PC-3 (cell line): ENCODE measurements around the gene KCTD10. TPM values are rescaled to one million over a fixed set of nuclear protein-coding genes. Genes with fewer than 3 reads are reported as not detected.

Experiments used
- ATAC-seq: fragments of 200-7000 bp; cut with Tn5 transposase; 2 replicates; pipeline ENCODE4 v1.9.1; 2020; ENCODE audit warnings: mild to moderate bottlenecking, moderate library complexity
- BruUV-seq: library from RNA; stranded (reverse); fragments of 400-500 nt; replicated peaks from 2 replicates; lab custom pipeline; 2021; lab: Mats Ljungman, UMichigan
- CTCF ChIA-PET: fragments of 300-600 bp; sonication (Branson Sonifier 250); formaldehyde crosslinking; loops from one replicate; lab custom pipeline; 2022; ENCODE audit warnings: antibody characterized with exemption; lab: Charles Lee
- POLR2A ChIA-PET: fragments of 300-600 bp; sonication (Branson Sonifier 250); formaldehyde crosslinking; loops from one replicate; lab custom pipeline; 2022; ENCODE audit warnings: antibody characterized with exemption; ENCODE audit not compliant: unreplicated experiment; lab: Charles Lee
- DNase-seq: peaks from one replicate; pipeline ENCODE4 v3.0.0-alpha.2; 2015
- H2AFZ ChIP-seq: fragments of 300-600 bp; sonication (generic); 2 replicates; pipeline ENCODE4 v1.6.0; 2016; ENCODE audit warnings: antibody characterized with exemption, low read length
- H3F3A ChIP-seq: fragments of 300-600 bp; sonication (generic); one replicate; pipeline ENCODE4 v1.6.0; 2017; ENCODE audit warnings: antibody characterized with exemption, low read length, control low read depth, mild to moderate bottlenecking; ENCODE audit not compliant: unreplicated experiment
- H3K27ac ChIP-seq: fragments of 300-600 bp; sonication (generic); 2 replicates; pipeline ENCODE4 v1.5.1; 2016; ENCODE audit warnings: mild to moderate bottlenecking, low read length
- H3K27me3 ChIP-seq: fragments of 300-600 bp; sonication (generic); 2 replicates; pipeline ENCODE4 v1.6.1; 2016; ENCODE audit warnings: low read length, mixed read lengths
- H3K36me3 ChIP-seq: fragments of 300-600 bp; sonication (generic); 2 replicates; pipeline ENCODE4 v1.6.1; 2016; ENCODE audit warnings: low read depth, mixed run types, low read length, mixed read lengths
- H3K4me1 ChIP-seq: fragments of 300-600 bp; sonication (generic); 2 replicates; pipeline ENCODE4 v1.5.1; 2016; ENCODE audit warnings: low read length; ENCODE audit not compliant: insufficient read depth
- H3K4me2 ChIP-seq: fragments of 300-600 bp; sonication (generic); 2 replicates; pipeline ENCODE4 v1.6.0; 2016; ENCODE audit warnings: low read length
- H3K4me3 ChIP-seq: fragments of 300-600 bp; sonication (generic); 2 replicates; pipeline ENCODE4 v1.5.1; 2016; ENCODE audit warnings: mild to moderate bottlenecking, low read length, mixed read lengths
- H3K79me2 ChIP-seq: fragments of 300-600 bp; sonication (generic); 2 replicates; pipeline ENCODE4 v1.6.1; 2017; ENCODE audit warnings: low read length, mixed read lengths
- H3K9ac ChIP-seq: fragments of 300-600 bp; sonication (generic); 2 replicates; pipeline ENCODE4 v1.6.0; 2016; ENCODE audit warnings: mild to moderate bottlenecking, low read length
- H3K9me2 ChIP-seq: fragments of 300-600 bp; sonication (generic); replicated peaks from 2 replicates; pipeline ENCODE4 v1.6.1; 2016; ENCODE audit warnings: mixed run types, low read length, mixed read lengths
- H3K9me3 ChIP-seq: fragments of 300-600 bp; sonication (generic); 2 replicates; pipeline ENCODE4 v1.6.1; 2016; ENCODE audit warnings: low read length, mixed read lengths
- H4K20me1 ChIP-seq: fragments of 300-600 bp; sonication (generic); 2 replicates; pipeline ENCODE4 v1.6.1; 2016; ENCODE audit warnings: low read length, mixed read lengths
- CTCF ChIP-seq: fragments of 300-600 bp; sonication (generic); conservative IDR thresholded peaks from 2 replicates; pipeline ENCODE4 v1.5.1; 2017; ENCODE audit warnings: antibody characterized with exemption, low read depth, mild to moderate bottlenecking, low read length
- EZH2 ChIP-seq: fragments of 300-600 bp; sonication (generic); IDR thresholded peaks from one replicate; pipeline ENCODE4 v1.6.1; 2017; ENCODE audit warnings: antibody characterized with exemption, mild to moderate bottlenecking, low read length; ENCODE audit not compliant: unreplicated experiment
- EZH2phosphoT487 ChIP-seq: fragments of 300-600 bp; sonication (generic); IDR thresholded peaks from 2 replicates; pipeline ENCODE4 v1.6.1; 2018; ENCODE audit warnings: mild to moderate bottlenecking, antibody characterized with exemption, low read length, borderline replicate concordance
- intact Hi-C: fragments of 100-400 bp; cut with micrococcal nuclease; formaldehyde crosslinking; loops from 2 replicates; pipeline ENCODE4 v1.9.0; 2023
- total RNA-seq: library from RNA; depleted of rRNA; stranded (reverse); fragments of >200 nt; gene quantifications from 2 replicates; pipeline ENCODE4 v1.2.3, GENCODE V29; 2014

Gene KCTD10
- total RNA-seq, 1 experiment from 2014 or later, result 42.3 TPM

- DNase-seq, result no peak
- peaks cover 23% of the 10 kb centered on the region for H3K4me1 ChIP-seq
- POLR2A ChIA-PET, result interaction anchor here (0.6 kb wide), 1 partner anchor 1114 kb away, joined by 19 read pairs; no protein-coding TSS in a partner anchor
- H3K79me2 ChIP-seq, result 0 out of 2 replicates have a peak, but pooled peaks cover 7% of the 10 kb centered on the region
- H3K27me3 ChIP-seq, result no peaks in the 10 kb centered on the region
- H3K27ac ChIP-seq, result no peak overlapping the region
- CTCF ChIA-PET, result interaction anchor here (1.0 kb wide), 1 partner anchor 21 kb away, joined by 4 read pairs; no protein-coding TSS in a partner anchor
- intact Hi-C loops, result no loop called here
- no peaks in the 10 kb centered on the region for H3K9me3 ChIP-seq
- H3K9ac ChIP-seq, result no peak overlapping the region
- no peaks in the 10 kb centered on the region for H4K20me1 ChIP-seq
- H3K9me2 ChIP-seq, result no peaks in the 10 kb centered on the region
- no TSS peak for BruUV-seq
- TF ChIP-seq EZH2phosphoT487 (no peak), CTCF (no peak), EZH2 (no peak)
- no peaks in the 10 kb centered on the region for H3F3A ChIP-seq
- no peak overlapping the region for H3K4me2 ChIP-seq
- no peak overlapping the region for H3K4me3 ChIP-seq
- H2AFZ ChIP-seq, result no peak overlapping the region
- ATAC-seq, result no peak
- peaks cover 48% of the 10 kb centered on the region for H3K36me3 ChIP-seq
Measured at GRCh38 chr12:109448707-109449390, 28.3 kb downstream of the KCTD10 start.

- no peaks in the 10 kb centered on the region for H3K27me3 ChIP-seq
- H3K36me3 ChIP-seq, result peaks cover 43% of the 10 kb centered on the region
- ChIA-PET CTCF (interaction anchor here (1.0 kb wide), 1 partner anchor 20 kb away, joined by 4 read pairs; no protein-coding TSS in a partner anchor), POLR2A (no interaction called here)
- ATAC-seq (no peak), DNase-seq (no peak)
- no peak overlapping the region for H3K4me2 ChIP-seq
- peaks cover 23% of the 10 kb centered on the region for H3K4me1 ChIP-seq
- H3K9ac ChIP-seq, result no peak overlapping the region
- H3K79me2 ChIP-seq, result 0 out of 2 replicates have a peak, but pooled peaks cover 7% of the 10 kb centered on the region
- H3K9me2 ChIP-seq, result no peaks in the 10 kb centered on the region
- H3F3A ChIP-seq, result no peaks in the 10 kb centered on the region
- no peaks in the 10 kb centered on the region for H4K20me1 ChIP-seq
- H2AFZ ChIP-seq, result no peak overlapping the region
- H3K9me3 ChIP-seq, result no peaks in the 10 kb centered on the region
- H3K27ac ChIP-seq, result no peak overlapping the region
- no peak for TF ChIP-seq EZH2phosphoT487
- BruUV-seq, result no TSS peak
- H3K4me3 ChIP-seq, result no peak overlapping the region
- intact Hi-C loops, result no loop called here
Measured at GRCh38 chr12:109448272-109448671, 28.8 kb downstream of the KCTD10 start.

- H3K4me1 ChIP-seq, result peaks cover 23% of the 10 kb centered on the region
- no TSS peak for BruUV-seq
- H3K4me3 ChIP-seq, result no peak overlapping the region
- ATAC-seq (no peak), DNase-seq (no peak)
- H3K9ac ChIP-seq, result no peak overlapping the region
- H3K79me2 ChIP-seq, result 0 out of 2 replicates have a peak, but pooled peaks cover 7% of the 10 kb centered on the region
- TF ChIP-seq EZH2 (no peak), EZH2phosphoT487 (no peak), CTCF (no peak)
- H3K9me2 ChIP-seq, result no peaks in the 10 kb centered on the region
- H3K4me2 ChIP-seq, result no peak overlapping the region
- CTCF ChIA-PET, result no interaction called here
- H3K27me3 ChIP-seq, result no peaks in the 10 kb centered on the region
- no peak overlapping the region for H2AFZ ChIP-seq
- no peaks in the 10 kb centered on the region for H4K20me1 ChIP-seq
- POLR2A ChIA-PET, result no interaction called here
- H3K36me3 ChIP-seq, result peaks cover 41% of the 10 kb centered on the region
- H3K9me3 ChIP-seq, result no peaks in the 10 kb centered on the region
- H3K27ac ChIP-seq, result no peak overlapping the region
- no peaks in the 10 kb centered on the region for H3F3A ChIP-seq
- intact Hi-C loops, result no loop called here
Measured at GRCh38 chr12:109447482-109447881, 29.6 kb downstream of the KCTD10 start.
